HG03196 (cell line): ENCODE data around the gene SBK3.

Experiments
- ATAC-seq: cut with Tn5 transposase; IDR thresholded peaks from one replicate; pipeline ENCODE4 v1.9.1; 2021; ENCODE audit not compliant: unreplicated experiment

The SBK3 gene

GRCh38 chr19:55491546-55492360 is 53.6 kb downstream of the SBK3 start:
- ATAC-seq: no peak
